H9 (cell line): Measurements from ENCODE around the gene BRK1. TPM values are rescaled to one million over a fixed set of nuclear protein-coding genes. Genes with fewer than 3 reads are reported as not detected.
"Not testable (repeated sequence)": the region's sequence is repeated elsewhere in the genome, so short reads cannot be mapped to it uniquely, and the experiment has no call there.

Experiments
- DNase-seq: peaks from one replicate; pipeline ENCODE4 v3.0.0-alpha.2; 2017
- H2AFZ ChIP-seq: one replicate; pipeline ENCODE4 v1.6.1; 2013; ENCODE audit warnings: mild to moderate bottlenecking, low read length, control low read depth, moderate library complexity
- H2AK5ac ChIP-seq: 2 replicates; pipeline ENCODE4 v1.6.1; 2013; ENCODE audit warnings: low read length, control low read depth, mixed read lengths; ENCODE audit not compliant: insufficient read length
- H2BK120ac ChIP-seq: one replicate; pipeline ENCODE4 v1.6.1; 2013; ENCODE audit warnings: low read depth, mild to moderate bottlenecking, low read length, control low read depth, inconsistent platforms; ENCODE audit not compliant: poor library complexity, severe bottlenecking
- H2BK12ac ChIP-seq: 2 replicates; pipeline ENCODE4 v1.6.1; 2013; ENCODE audit warnings: low read length, control low read depth, mixed read lengths, low read depth; ENCODE audit not compliant: insufficient read length
- H2BK15ac ChIP-seq: 2 replicates; pipeline ENCODE4 v1.6.1; 2013; ENCODE audit warnings: low read depth, low read length, control low read depth
- H2BK20ac ChIP-seq: one replicate; pipeline ENCODE4 v1.6.1; 2013; ENCODE audit warnings: low read depth, mild to moderate bottlenecking, low read length, control low read depth, inconsistent platforms; ENCODE audit not compliant: poor library complexity, severe bottlenecking
- H2BK5ac ChIP-seq: 2 replicates; pipeline ENCODE4 v1.6.1; 2013; ENCODE audit warnings: low read length, control low read depth, mixed read lengths; ENCODE audit not compliant: insufficient read length
- H3K14ac ChIP-seq: 2 replicates; pipeline ENCODE4 v1.6.1; 2013; ENCODE audit warnings: low read length, control low read depth; ENCODE audit not compliant: insufficient read depth
- H3K18ac ChIP-seq: 2 replicates; pipeline ENCODE4 v1.6.1; 2013; ENCODE audit warnings: low read depth, mild to moderate bottlenecking, mixed read lengths, low read length, control low read depth; ENCODE audit not compliant: insufficient read length
- H3K23ac ChIP-seq: 2 replicates; pipeline ENCODE4 v1.6.1; 2013; ENCODE audit warnings: low read length, control low read depth, mixed read lengths, low read depth; ENCODE audit not compliant: insufficient read length
- H3K23me2 ChIP-seq: 2 replicates; pipeline ENCODE4 v1.6.1; 2013; ENCODE audit warnings: low read depth, mild to moderate bottlenecking, mixed read lengths, low read length, control low read depth; ENCODE audit not compliant: insufficient read length, poor library complexity, severe bottlenecking
- H3K27ac ChIP-seq: 2 replicates; pipeline ENCODE4 v1.5.1; 2013; ENCODE audit warnings: low read length, control low read depth, mixed read lengths, low read depth; ENCODE audit not compliant: insufficient read length
- H3K27me3 ChIP-seq: 2 replicates; pipeline ENCODE4 v1.6.1; 2013; ENCODE audit warnings: low read length, control low read depth, inconsistent platforms; ENCODE audit not compliant: insufficient read depth
- H3K4ac ChIP-seq: 2 replicates; pipeline ENCODE4 v1.6.1; 2013; ENCODE audit warnings: low read depth, mild to moderate bottlenecking, control low read depth, inconsistent platforms, low read length, moderate library complexity
- H3K4me1 ChIP-seq: 2 replicates; pipeline ENCODE4 v1.6.1; 2013; ENCODE audit warnings: low read length, control low read depth, inconsistent platforms; ENCODE audit not compliant: insufficient read depth
- H3K4me2 ChIP-seq: 2 replicates; pipeline ENCODE4 v1.6.1; 2013; ENCODE audit warnings: low read length, control low read depth, mixed read lengths; ENCODE audit not compliant: insufficient read length, insufficient read depth
- H3K56ac ChIP-seq: 2 replicates; pipeline ENCODE4 v1.6.1; 2013; ENCODE audit warnings: low read depth, mild to moderate bottlenecking, mixed read lengths, low read length, control low read depth; ENCODE audit not compliant: insufficient read length
- H3K79me1 ChIP-seq: 2 replicates; pipeline ENCODE4 v1.6.1; 2013; ENCODE audit warnings: low read depth, mild to moderate bottlenecking, moderate library complexity, low read length, control low read depth, inconsistent platforms; ENCODE audit not compliant: insufficient read depth, poor library complexity, severe bottlenecking
- H3K79me2 ChIP-seq: 2 replicates; pipeline ENCODE4 v1.6.1; 2013; ENCODE audit warnings: low read length, control low read depth, inconsistent platforms; ENCODE audit not compliant: insufficient read depth
- H3K9ac ChIP-seq: 2 replicates; pipeline ENCODE4 v1.6.1; 2013; ENCODE audit warnings: low read length, control low read depth, mixed read lengths; ENCODE audit not compliant: insufficient read length; ENCODE audit errors: extremely low read depth
- H3K9me3 ChIP-seq: one replicate; pipeline ENCODE4 v1.6.1; 2013; ENCODE audit warnings: low read depth, low read length, inconsistent platforms; ENCODE audit not compliant: control insufficient read depth
- H3T11ph ChIP-seq: one replicate; pipeline ENCODE4 v1.6.1; 2013; ENCODE audit warnings: mild to moderate bottlenecking, low read length, control low read depth, inconsistent platforms
- H4K20me1 ChIP-seq: one replicate; pipeline ENCODE4 v1.6.1; 2013; ENCODE audit not compliant: control insufficient read depth, insufficient read length, insufficient read depth
- H4K5ac ChIP-seq: 2 replicates; pipeline ENCODE4 v1.6.1; 2013; ENCODE audit warnings: low read depth, mild to moderate bottlenecking, mixed read lengths, low read length, control low read depth; ENCODE audit not compliant: insufficient read length
- H4K8ac ChIP-seq: replicated peaks from 2 replicates; pipeline ENCODE4 v1.6.1; 2013; ENCODE audit warnings: low read length, control low read depth, mixed read lengths, low read depth; ENCODE audit not compliant: insufficient read length
- H4K91ac ChIP-seq: 2 replicates; pipeline ENCODE4 v1.6.1; 2013; ENCODE audit warnings: low read depth, mild to moderate bottlenecking, moderate library complexity, mixed read lengths, low read length, control low read depth; ENCODE audit not compliant: insufficient read length
- H3K27ac Mint-ChIP-seq, 3 experiments: 2 replicates in 2 of 3; 3 replicates in 1 of 3; pipeline ENCODE4 v1.8.0; 2020 to 2021; ENCODE audit warnings: mixed read lengths in 3 of 3, mild to moderate bottlenecking in 1 of 3, moderate library complexity in 1 of 3
- H3K27me3 Mint-ChIP-seq: 2 replicates; pipeline ENCODE4 v1.8.0; 2021; ENCODE audit warnings: low read depth, mild to moderate bottlenecking, moderate library complexity, mixed read lengths
- H3K36me3 Mint-ChIP-seq, 3 experiments: 2 replicates in 2 of 3; 3 replicates in 1 of 3; pipeline ENCODE4 v1.8.0; 2020 to 2021; ENCODE audit warnings: low read depth in 3 of 3, mixed read lengths in 3 of 3; ENCODE audit not compliant: insufficient read depth in 1 of 3
- H3K4me1 Mint-ChIP-seq, 2 experiments: 2 replicates each; pipeline ENCODE4 v1.8.0; 2020; ENCODE audit warnings: mixed read lengths in 2 of 2
- H3K4me3 Mint-ChIP-seq, 2 experiments: 2 replicates in 1 of 2; 3 replicates in 1 of 2; pipeline ENCODE4 v1.8.0; 2020 to 2021; ENCODE audit warnings: mild to moderate bottlenecking in 2 of 2, mixed read lengths in 2 of 2, moderate library complexity in 1 of 2
- H3K9me3 Mint-ChIP-seq, 2 experiments: 2 replicates in 1 of 2; 3 replicates in 1 of 2; pipeline ENCODE4 v1.8.0; 2020; ENCODE audit warnings: mild to moderate bottlenecking in 2 of 2, mixed read lengths in 2 of 2, moderate library complexity in 1 of 2
- CTCF ChIP-seq: fragments of 200-600 bp; sonication (generic); conservative IDR thresholded peaks from 3 replicates; pipeline ENCODE4 v1.8.0; 2021; ENCODE audit warnings: antibody characterized with exemption, mild to moderate bottlenecking
- WGBS: extraction: QIAGEN DNeasy Blood & Tissue Kit; methylation state at CpG from one replicate; pipeline ENCODE4 v1.1.7; 2013; ENCODE audit warnings: missing lambda C conversion rate, low lambda C conversion rate, mixed read lengths; ENCODE audit not compliant: insufficient read length; ENCODE audit errors: extremely low coverage; 5-methylcytosine and 5-hydroxymethylcytosine counted together
- total RNA-seq: library from RNA; stranded (reverse); gene quantifications from 2 replicates; pipeline ENCODE4 v1.2.1, GENCODE V29; 2021

BRK1 gene
- total RNA-seq, 1 experiment from 2014 or later = 121 TPM

- Histone ChIP-seq H2BK12ac (no peak overlapping the region), H3K9ac (no peak overlapping the region), H3K27me3 (no peaks in the 10 kb centered on the region), H4K8ac (no peak overlapping the region), H2BK15ac (no peak overlapping the region), H2AFZ (no peak overlapping the region), H3K79me1 (no peaks in the 10 kb centered on the region), H2BK20ac (no peak overlapping the region), H4K20me1 (no peaks in the 10 kb centered on the region), H3K4me2 (no peak overlapping the region), H3K23ac (no peak overlapping the region), H3K79me2 (no peaks in the 10 kb centered on the region), H3K27ac (no peak overlapping the region), H3T11ph (no peak overlapping the region), H3K23me2 (peaks cover 5% of the 10 kb centered on the region), H2BK5ac (no peak overlapping the region), H3K4ac (no peak overlapping the region), H3K4me1 (no peaks in the 10 kb centered on the region), H4K91ac (no peak overlapping the region), H3K9me3 (no peaks in the 10 kb centered on the region), H3K18ac (no peak overlapping the region), H2AK5ac (no peak overlapping the region), H4K5ac (no peak overlapping the region), H3K56ac (no peak overlapping the region), H3K14ac (no peak overlapping the region), H2BK120ac (no peak overlapping the region)
- Mint-ChIP-seq H3K4me1 (peaks cover 5 to 6% of the 10 kb centered on the region in 2 experiments; a peak in 2 of 4 replicates), H3K27me3 (peaks cover 7% of the 10 kb centered on the region), H3K9me3 (no peaks in the 10 kb centered on the region), H3K36me3 (no peaks in the 10 kb centered on the region; a peak in 1 of 7 replicates), H3K4me3 (no peak overlapping the region), H3K27ac (no peak overlapping the region)
- WGBS = no CpG with 5 or more reads among the region's 6 CpGs
- no peak for TF ChIP-seq CTCF
- no peak for DNase-seq
These were observed 46.7 kb downstream of the BRK1 start for GRCh38 chr3:10162185-10162584.

GRCh38 chr3:10164201-10164545 lies 48.7 kb downstream of the BRK1 start:
- WGBS = no CpG with 5 or more reads among the region's 12 CpGs
- not testable (repeated sequence) for H3K9me3 Mint-ChIP-seq, H3K9ac ChIP-seq, H3K18ac ChIP-seq, H4K5ac ChIP-seq, H2BK15ac ChIP-seq, H3K27me3 ChIP-seq, H3K79me1 ChIP-seq, H3K14ac ChIP-seq, H3K27ac Mint-ChIP-seq, H3K27me3 Mint-ChIP-seq, H3K56ac ChIP-seq, H3K27ac ChIP-seq, H4K20me1 ChIP-seq, DNase-seq, H3K9me3 ChIP-seq, H2BK5ac ChIP-seq, H3K23ac ChIP-seq, H2BK20ac ChIP-seq, H3K79me2 ChIP-seq, H2AK5ac ChIP-seq, H4K91ac ChIP-seq, H2AFZ ChIP-seq, H3K36me3 Mint-ChIP-seq, H2BK120ac ChIP-seq, H2BK12ac ChIP-seq, H3K4ac ChIP-seq, H3K23me2 ChIP-seq, H3K4me1 ChIP-seq, H3T11ph ChIP-seq, H4K8ac ChIP-seq
- Mint-ChIP-seq H3K4me1 (peaks cover 11 to 14% of the 10 kb centered on the region in 2 experiments), H3K4me3 (peak overlapping the region; percentile 7 to 73; a peak in 3 of 5 replicates)
- H3K4me2 ChIP-seq = peak overlapping the region; percentile 66
